Liver (tissue), 3 donors: ENCODE results near the gene ABLIM2.

Experiments
- ATF3 ChIP-seq: IDR thresholded peaks from 2 replicates; pipeline ENCODE4 v1.6.1; 2016; ENCODE audit warnings: antibody characterized with exemption
- CTCF ChIP-seq: fragments of 150-350 bp; IDR thresholded peaks from 2 replicates; pipeline ENCODE4 v1.5.1; 2017; ENCODE audit warnings: improper control_type of control experiment, low read depth, low read length; ENCODE audit not compliant: missing input control
- FOXA1 ChIP-seq: IDR thresholded peaks from 2 replicates; pipeline ENCODE4 v1.6.1; 2016; ENCODE audit warnings: antibody characterized with exemption
- HNF4G ChIP-seq: IDR thresholded peaks from 2 replicates; pipeline ENCODE4 v1.6.1; 2016; ENCODE audit warnings: antibody characterized with exemption
- JUND ChIP-seq, 2 donors: IDR thresholded peaks; 2 replicates each; pipeline ENCODE4 v1.6.1; 2016; ENCODE audit warnings: antibody characterized with exemption in 2 of 2
- MAX ChIP-seq: IDR thresholded peaks from 2 replicates; pipeline ENCODE4 v1.6.1; 2016; ENCODE audit warnings: antibody characterized with exemption
- NR2F2 ChIP-seq: IDR thresholded peaks from 2 replicates; pipeline ENCODE4 v1.6.1; 2016; ENCODE audit warnings: antibody characterized with exemption
- RAD21 ChIP-seq, 2 donors: IDR thresholded peaks; 2 replicates each; pipeline ENCODE4 v1.6.1; 2016; ENCODE audit warnings: antibody characterized with exemption in 2 of 2, mild to moderate bottlenecking in 2 of 2
- REST ChIP-seq: IDR thresholded peaks from 2 replicates; pipeline ENCODE4 v1.6.1; 2016; ENCODE audit warnings: antibody characterized with exemption, mild to moderate bottlenecking
- SP1 ChIP-seq: IDR thresholded peaks from 2 replicates; pipeline ENCODE4 v1.6.1; 2018; ENCODE audit warnings: antibody characterized with exemption, mild to moderate bottlenecking
- TAF1 ChIP-seq: conservative IDR thresholded peaks from 2 replicates; pipeline ENCODE4 v1.6.1; 2016; ENCODE audit warnings: antibody characterized with exemption, mild to moderate bottlenecking
- YY1 ChIP-seq: IDR thresholded peaks from 2 replicates; pipeline ENCODE4 v1.6.1; 2016; ENCODE audit warnings: antibody characterized with exemption, mild to moderate bottlenecking
- ZBTB33 ChIP-seq: IDR thresholded peaks from 2 replicates; pipeline ENCODE4 v1.6.1; 2016; ENCODE audit warnings: antibody characterized with exemption
- donor health status: healthy.
- donor health status: healthy.

GRCh38 chr4:8084712-8085490 lies 73.7 kb downstream of the ABLIM2 start:
- TF ChIP-seq TAF1 (no peak), CTCF (no peak), SP1 (no peak), MAX (no peak), JUND (IDR thresholded peaks at IDR 0.05) (no peak), REST (no peak), RAD21 (IDR thresholded peaks at IDR 0.05) (no peak), YY1 (no peak), ATF3 (no peak), HNF4G (no peak), FOXA1 (no peak), ZBTB33 (no peak), NR2F2 (no peak)
